HepG2 (cell line): ENCODE measurements around the gene B3GAT3. TPM values are rescaled to one million over a fixed set of nuclear protein-coding genes. Genes with fewer than 3 reads are reported as not detected.

Experiments used
- ATF6 ChIP-seq: sonication (generic); formaldehyde crosslinking; conservative IDR thresholded peaks from 2 replicates; pipeline ENCODE4 v1.4.0; 2020; ENCODE audit warnings: missing genetic modification reagents
- CSRNP2 ChIP-seq: sonication (generic); formaldehyde crosslinking; conservative IDR thresholded peaks from 2 replicates; pipeline ENCODE4 v1.8.0; 2022; ENCODE audit warnings: low read depth, missing genetic modification reagents
- DMAP1 ChIP-seq: IDR thresholded peaks from 2 replicates; pipeline ENCODE4 v1.6.1; 2016
- PRMT3 ChIP-seq: sonication (generic); formaldehyde crosslinking; IDR thresholded peaks from 2 replicates; pipeline ENCODE4 v1.8.1; 2022; ENCODE audit warnings: low read depth, mild to moderate bottlenecking, moderate library complexity, missing genetic modification reagents, borderline replicate concordance
- RARA ChIP-seq: IDR thresholded peaks from 2 replicates; pipeline ENCODE4 v1.6.1; 2016; ENCODE audit warnings: missing genetic modification reagents, missing compliant biosample characterization
- RNF2 ChIP-seq: fragments of 450-650 bp; conservative IDR thresholded peaks from 2 replicates; pipeline ENCODE4 v1.6.1; 2016; ENCODE audit warnings: low read depth
- SAFB2 ChIP-seq: sonication (generic); formaldehyde crosslinking; IDR thresholded peaks from 2 replicates; pipeline ENCODE4 v1.5.1; 2020; ENCODE audit warnings: missing genetic modification reagents, low read depth, mild to moderate bottlenecking, borderline replicate concordance
- STAT6 ChIP-seq: sonication (generic); formaldehyde crosslinking; IDR thresholded peaks from 2 replicates; pipeline ENCODE4 v1.4.0; 2020; ENCODE audit warnings: missing genetic modification reagents, mild to moderate bottlenecking, borderline replicate concordance
- SYNCRIP ChIP-seq: fragments of 200-400 bp; formaldehyde crosslinking; IDR thresholded peaks from 2 replicates; pipeline ENCODE4 v1.6.1; 2018; ENCODE audit warnings: mild to moderate bottlenecking, low read depth, low read length; ENCODE audit not compliant: insufficient read depth
- THAP7 ChIP-seq: sonication (generic); formaldehyde crosslinking; IDR thresholded peaks from 2 replicates; pipeline ENCODE4 v1.8.1; 2023; ENCODE audit warnings: mild to moderate bottlenecking, missing genetic modification reagents
- U2AF1 ChIP-seq: fragments of 200-400 bp; formaldehyde crosslinking; optimal IDR thresholded peaks from 2 replicates; pipeline ENCODE3; 2017; ENCODE audit warnings: mild to moderate bottlenecking, low read depth, low read length
- ZNF296 ChIP-seq: sonication (generic); formaldehyde crosslinking; conservative IDR thresholded peaks from 2 replicates; pipeline ENCODE4 v1.5.0; 2020; ENCODE audit warnings: mild to moderate bottlenecking, missing genetic modification reagents
- ZNF710 ChIP-seq: sonication (generic); formaldehyde crosslinking; IDR thresholded peaks from 2 replicates; pipeline ENCODE4 v1.5.0; 2020; ENCODE audit warnings: mild to moderate bottlenecking, missing genetic modification reagents, borderline replicate concordance
- ZNF724P ChIP-seq: sonication (generic); formaldehyde crosslinking; IDR thresholded peaks from 2 replicates; pipeline ENCODE4 v1.8.0; 2022; ENCODE audit warnings: missing genetic modification reagents, borderline replicate concordance
- ZNF740 ChIP-seq: sonication (generic); formaldehyde crosslinking; IDR thresholded peaks from 2 replicates; pipeline ENCODE4 v1.4.0; 2020; ENCODE audit warnings: missing genetic modification reagents
- ZNF784 ChIP-seq: sonication (generic); formaldehyde crosslinking; IDR thresholded peaks from 2 replicates; pipeline ENCODE4 v1.5.1; 2020; ENCODE audit warnings: missing genetic modification reagents, mild to moderate bottlenecking, borderline replicate concordance
- ZSCAN30 ChIP-seq: sonication (generic); formaldehyde crosslinking; IDR thresholded peaks from 2 replicates; pipeline ENCODE4 v1.5.0; 2020; ENCODE audit warnings: mild to moderate bottlenecking, missing genetic modification reagents
- polyA plus RNA-seq, 8 experiments: library from polyadenylated mRNA; depleted of rRNA in 3 of 8; stranded (reverse) in 7 of 8; unstranded in 1 of 8; fragments of >200 nt; fragmentation: Illumina TruSeq in 4 of 8; extraction: Trizol in 4 of 8; gene quantifications; 2 replicates each; pipeline versions ENCODE4 v1.2.1 to v1.2.3, GENCODE V29; 2011 to 2016; ENCODE audit warnings: low read depth in 4 of 8, missing spikeins in 1 of 8, mixed read lengths in 1 of 8; ENCODE audit not compliant: insufficient read depth in 1 of 8
- total RNA-seq, 5 experiments: library from RNA; depleted of rRNA; stranded (reverse); fragments of >200 nt; fragmentation: Illumina TruSeq; extraction: Trizol; gene quantifications; 2 replicates each; pipeline ENCODE4 v1.2.3, GENCODE V29; 2016; ENCODE audit warnings: low read depth in 1 of 5

The B3GAT3 gene
- total and polyA plus RNA-seq, 2 of the 13 experiments (the other 11 are each of a cell fraction or from before 2014, with no cell fraction given): 21.3 to 26.1 TPM

GRCh38 chr11:62665075-62665598 is 43.4 kb upstream of the B3GAT3 start, which contains the start of the genes C11orf98 and CSKMT (continued):
- TF ChIP-seq STAT6 (CRISPR knock-in tag) (peak; percentile 64; the same call in 1 of the 2 replicates), ZNF724P (CRISPR knock-in tag) (peak; percentile 69; the same call in 1 of the 2 replicates), SAFB2 (CRISPR knock-in tag) (peak; percentile 91), PRMT3 (CRISPR knock-in tag) (no peak), SYNCRIP (no peak), ZNF740 (CRISPR knock-in tag) (peak; percentile 90), CSRNP2 (no peak), ZNF784 (no peak), ATF6 (peak; percentile 92; the same call in 1 of the 2 replicates), ZNF296 (CRISPR knock-in tag) (no peak), ZSCAN30 (0 out of 2 replicates have a peak, but pooled peaks have one; percentile 92), RNF2 (no peak), ZNF710 (CRISPR knock-in tag) (peak; percentile 67; the same call in 1 of the 2 replicates), THAP7 (CRISPR knock-in tag) (peak; percentile 65; the same call in 1 of the 2 replicates), RARA (CRISPR knock-in tag) (no peak), DMAP1 (CRISPR knock-in tag) (peak; percentile 63; the same call in 1 of the 2 replicates), U2AF1 (peak; percentile 78)
